Colon (tissue), 2 donors: Measurements from ENCODE around the gene ODAD3.
"Not testable (repeated sequence)": the region's sequence is repeated elsewhere in the genome, so short reads cannot be mapped to it uniquely, and the experiment has no call there.

ENCODE experiments used
- FAIRE-seq: peaks from 2 replicates; lab custom pipeline; 2012; peaks lifted over from hg19 to GRCh38; lab: Jason Lieb, UNC
- donor health status: control.
- donor health status: control.

Gene ODAD3

GRCh38 chr19:11435057-11435832 lies at the start of gene ODAD3, which contains the start of gene PRKCSH:
TSS of gene ODAD3 (minus strand) at chr19:11435121. CDS start at chr19:11435016, 105 bp downstream.
TSS of gene PRKCSH (plus strand) at chr19:11435635. CDS start at chr19:11436118, 483 bp downstream.
- peak; percentile 90 for FAIRE-seq

DNA sequence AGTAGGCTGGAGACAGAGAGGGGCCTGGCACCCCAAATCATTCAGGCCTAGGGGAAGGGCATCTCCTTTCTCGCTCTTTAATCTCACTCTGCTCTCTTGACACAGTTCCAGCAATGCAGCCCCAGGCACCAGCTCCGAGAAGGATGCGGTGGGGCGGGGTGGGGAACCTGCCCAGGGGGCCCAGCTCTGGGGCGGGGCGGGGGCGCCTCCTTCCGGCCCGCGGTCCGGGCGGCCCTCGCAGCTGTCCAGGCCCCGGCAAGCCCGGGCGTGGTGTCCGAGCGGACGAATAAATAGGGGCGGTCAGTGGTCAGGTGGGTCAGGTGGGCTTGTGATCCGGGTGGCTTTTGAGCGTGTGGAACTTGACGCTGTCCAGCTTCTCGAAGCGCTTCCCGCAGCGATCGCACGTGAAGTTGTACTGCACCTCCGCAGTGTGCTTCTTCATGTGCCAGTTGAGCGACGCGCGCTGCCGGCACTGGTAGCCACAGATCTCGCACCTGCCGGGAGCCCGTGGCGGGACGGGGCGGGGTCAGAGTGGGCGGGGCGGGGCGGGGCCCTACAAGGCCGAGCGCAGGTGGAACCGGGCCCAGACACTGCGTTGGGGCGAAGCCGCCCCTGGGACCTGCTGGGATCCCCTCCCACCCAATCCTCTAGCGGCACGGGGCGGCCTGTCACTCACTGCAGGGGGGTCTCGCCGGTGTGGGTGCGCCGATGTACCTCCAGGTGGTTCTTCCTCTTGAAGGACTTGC lies 48.6 kb upstream of the ODAD3 start:
- FAIRE-seq = no peak

- FAIRE-seq = no peak
Observed at GRCh38 chr19:11482384-11483050, 47.6 kb upstream of the ODAD3 start.

DNA sequence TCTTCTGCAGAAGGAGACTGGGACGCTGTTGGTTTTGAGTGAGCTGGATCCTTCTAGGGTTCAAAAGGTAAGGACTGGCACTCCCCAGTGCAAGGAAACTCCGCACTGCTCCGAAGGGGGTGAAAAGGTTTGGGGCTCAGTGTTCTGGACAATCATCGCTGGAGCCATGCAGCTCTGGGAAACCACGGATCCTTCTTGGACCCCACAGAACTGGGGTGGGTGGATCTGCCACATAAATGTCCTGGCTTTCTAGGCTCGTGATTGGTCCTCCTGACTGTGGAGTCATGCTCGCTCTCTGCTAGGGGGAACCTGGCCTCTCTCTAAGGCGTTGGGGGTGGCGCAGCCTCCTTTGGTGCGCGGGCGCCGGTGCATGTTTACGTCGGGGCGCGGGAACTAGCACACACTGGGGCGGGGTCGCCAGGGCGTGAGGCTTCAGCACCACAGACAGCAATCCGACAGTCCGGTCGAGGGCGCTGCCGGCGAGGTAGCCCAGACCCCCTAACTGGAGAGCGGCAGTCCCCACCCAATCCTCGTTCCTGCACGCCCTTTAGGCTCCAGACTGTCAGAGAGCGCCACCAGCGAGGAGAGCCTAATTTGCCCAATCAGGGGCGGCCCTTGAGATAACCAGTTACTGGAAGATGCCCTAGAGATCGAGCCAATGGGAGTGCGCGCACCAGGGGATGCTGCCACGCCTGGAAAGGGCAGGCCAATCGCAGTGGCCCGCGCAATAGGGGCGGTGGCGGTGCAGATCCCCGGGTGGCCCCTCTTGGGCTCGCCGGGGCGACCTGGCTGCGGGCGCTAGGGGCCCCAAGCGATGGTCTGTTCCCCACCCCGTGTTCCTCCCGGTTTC lies 46.8 kb upstream of the ODAD3 start:
- FAIRE-seq = no peak

GRCh38 chr19:11480715-11481533 lies 46.0 kb upstream of the ODAD3 start, which contains the start of gene ELAVL3:
TSS of gene ELAVL3 (minus strand) at chr19:11481046. CDS start at chr19:11480608, 438 bp downstream.
- FAIRE-seq = no peak

DNA sequence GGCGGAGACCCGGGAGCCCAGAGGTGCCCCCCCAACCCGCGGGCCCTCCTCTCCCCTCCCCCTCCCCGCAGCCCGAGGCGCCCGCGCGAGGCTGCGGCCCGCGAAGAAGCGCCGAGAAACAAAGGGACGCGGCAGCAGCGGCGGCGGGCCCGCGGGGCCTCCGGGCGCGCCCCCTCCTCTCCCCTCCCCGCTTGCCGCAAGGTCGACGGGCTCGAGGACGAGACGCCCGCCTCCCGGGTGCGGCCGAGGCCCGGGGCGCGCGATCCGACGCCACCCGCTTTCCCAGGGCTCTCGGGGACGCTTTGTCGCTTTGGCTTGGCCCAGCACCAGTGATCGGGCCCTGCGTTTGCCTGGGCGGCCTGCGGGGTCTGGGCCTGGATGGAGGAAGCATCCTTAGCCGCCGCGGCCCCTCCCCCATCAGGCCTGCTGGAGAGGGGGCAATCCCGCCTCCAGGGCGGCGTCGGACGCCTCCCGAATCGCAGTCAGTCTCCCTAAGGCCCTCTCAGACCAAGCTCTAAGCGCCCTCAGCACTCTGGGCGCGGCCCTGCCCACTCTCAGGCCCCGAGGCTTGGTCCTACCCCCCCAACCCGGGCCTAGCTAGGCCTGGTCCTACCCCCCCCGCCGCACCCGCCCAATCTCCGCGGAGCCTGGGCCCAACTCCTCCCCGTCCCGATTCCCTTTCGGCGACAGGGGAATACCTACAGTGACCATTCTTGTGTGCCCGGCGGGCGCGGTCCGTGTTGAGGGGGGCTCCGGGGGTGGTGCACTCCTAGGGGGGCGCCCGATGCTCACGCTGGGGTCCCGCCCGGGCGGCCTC lies 45.2 kb upstream of the ODAD3 start:
- FAIRE-seq = no peak

DNA sequence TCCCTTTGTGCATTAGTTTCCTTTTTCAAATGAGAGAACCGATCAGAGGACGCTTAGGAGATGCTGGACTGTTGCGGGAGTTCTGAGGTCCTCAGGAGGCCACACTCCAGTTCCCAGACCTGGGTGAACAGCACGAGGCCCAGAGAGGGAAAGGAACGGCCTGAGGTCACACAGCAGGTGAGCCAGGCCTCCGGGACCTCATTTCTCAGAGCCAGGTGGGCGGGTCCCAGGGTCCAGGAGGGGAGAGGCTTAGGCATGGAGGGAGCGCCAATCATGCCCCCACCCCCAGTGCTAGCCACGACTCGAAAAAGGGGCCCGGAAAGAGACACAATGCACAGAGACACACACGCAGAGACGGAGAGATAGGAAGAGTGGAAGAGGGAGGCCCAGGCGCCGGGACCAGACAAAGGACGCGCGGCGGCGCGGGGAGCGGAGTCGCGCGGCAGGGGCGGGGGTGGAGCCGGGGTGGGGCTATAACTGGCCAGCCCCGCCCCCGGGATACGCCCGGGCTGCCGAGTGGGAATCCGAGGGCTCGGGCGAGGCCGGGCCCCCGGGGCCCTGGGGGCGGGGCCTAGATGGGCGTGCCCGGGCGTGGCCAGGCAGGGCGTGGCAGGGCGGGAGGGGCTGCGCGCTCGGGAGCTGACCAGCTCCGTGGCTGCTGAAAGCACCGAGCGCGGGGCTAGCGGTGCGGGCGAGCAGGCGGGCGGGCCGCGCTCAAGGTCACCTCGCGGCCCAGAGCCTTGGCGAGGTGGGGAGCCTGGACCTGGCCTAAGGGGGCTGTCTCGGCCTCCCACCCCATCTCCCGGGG lies 44.4 kb upstream of the ODAD3 start:
- no peak for FAIRE-seq

DNA sequence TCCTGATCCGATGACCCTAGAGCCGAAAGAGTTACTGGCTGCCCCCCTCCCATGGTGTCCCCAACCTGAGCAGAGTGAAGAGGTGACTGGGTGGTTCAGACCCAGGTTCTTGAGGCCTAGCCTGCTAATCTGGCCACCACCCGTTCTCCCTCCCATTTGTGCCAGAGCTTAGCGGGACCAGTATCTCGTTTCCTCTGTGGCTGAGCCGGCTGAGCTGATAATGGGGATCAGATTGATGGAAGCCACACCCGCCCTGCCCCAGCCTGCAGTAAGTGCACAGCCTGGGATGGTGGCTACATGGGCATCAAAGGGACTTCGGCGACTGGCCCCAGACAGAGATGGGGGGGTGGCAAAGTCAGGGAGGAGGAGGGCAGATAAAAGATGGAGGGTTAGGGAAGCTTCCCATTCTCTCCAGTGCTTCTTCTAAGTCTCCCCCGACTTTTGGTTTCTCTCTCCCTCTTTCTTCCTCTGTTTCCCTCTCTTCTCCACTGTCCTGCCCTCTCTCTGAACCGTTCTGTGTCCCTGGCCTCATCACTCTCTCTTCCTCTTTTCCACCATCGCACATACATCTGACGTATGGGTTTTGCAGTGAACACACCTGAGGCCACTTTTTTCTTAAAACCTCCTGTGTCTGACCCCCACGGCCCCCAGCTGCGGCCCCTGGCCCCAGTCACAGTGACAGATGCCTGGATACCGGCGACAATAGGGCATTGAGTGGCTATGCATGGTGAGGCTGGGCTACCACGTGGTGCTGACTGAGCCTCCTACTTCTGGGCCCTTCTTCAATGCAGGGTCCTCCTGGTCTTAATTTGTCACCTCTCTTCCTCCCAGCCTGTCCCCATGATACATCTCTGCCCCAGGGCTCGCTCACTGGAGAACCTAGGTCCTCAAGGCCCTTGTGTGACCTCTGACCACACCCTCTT lies 43.5 kb upstream of the ODAD3 start:
- no peak for FAIRE-seq

GRCh38 chr19:11475861-11476260 lies 40.9 kb upstream of the ODAD3 start:
- no peak for FAIRE-seq

DNA sequence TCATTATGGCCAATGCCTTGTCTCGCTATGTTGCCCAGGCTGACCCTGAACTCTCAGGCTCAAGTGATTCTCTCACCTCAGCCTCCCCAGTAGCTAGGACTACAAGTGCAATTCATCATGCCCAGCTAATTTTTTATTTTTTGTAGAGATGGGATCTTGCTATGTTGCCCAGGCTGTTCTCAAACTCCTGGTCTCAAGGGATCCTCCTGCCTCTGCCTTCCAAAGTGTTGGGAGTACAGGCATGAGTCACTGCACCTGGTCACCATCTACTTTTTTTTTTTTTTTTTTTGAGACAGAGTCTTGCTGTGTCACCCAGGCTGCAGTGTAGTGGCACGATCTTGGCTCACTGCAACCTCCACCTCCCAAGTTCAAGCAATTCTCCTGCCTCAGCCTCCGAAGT lies 40.4 kb upstream of the ODAD3 start:
- not testable (repeated sequence) for FAIRE-seq

GRCh38 chr19:11473725-11474124 lies 38.8 kb upstream of the ODAD3 start:
- no peak for FAIRE-seq

GRCh38 chr19:11468266-11468845 lies 33.4 kb upstream of the ODAD3 start:
- not testable (repeated sequence) for FAIRE-seq

- FAIRE-seq = no peak
Observed at GRCh38 chr19:11465600-11465999, 30.7 kb upstream of the ODAD3 start.

- no peak for FAIRE-seq
Observed at GRCh38 chr19:11464333-11465265, 29.7 kb upstream of the ODAD3 start.

GRCh38 chr19:11463391-11463790 lies 28.5 kb upstream of the ODAD3 start:
- no peak for FAIRE-seq

DNA sequence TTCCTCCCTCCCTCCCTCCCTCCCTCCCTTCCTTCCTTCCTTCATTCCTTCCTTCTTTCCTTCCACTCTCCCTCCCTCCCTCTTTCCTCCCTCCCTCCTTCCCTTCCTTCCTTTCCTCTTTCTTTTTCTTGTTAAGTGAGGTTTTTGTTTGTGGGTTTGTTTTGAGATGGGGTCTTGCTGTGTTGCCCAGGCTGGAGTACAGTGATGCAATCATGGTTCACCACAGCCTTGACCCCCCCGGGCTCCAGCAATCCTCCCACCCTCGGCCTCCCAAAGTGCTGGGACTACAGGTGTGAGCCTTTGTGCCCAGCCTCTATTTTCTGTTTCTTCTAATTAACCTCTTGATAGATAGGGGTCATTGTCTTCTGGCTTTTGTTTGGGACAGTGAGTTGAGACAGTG lies 26.5 kb upstream of the ODAD3 start:
- FAIRE-seq = no peak
